GM19025 (cell line): ENCODE results near the gene SDC4.

Experiments
- ATAC-seq: cut with Tn5 transposase; IDR thresholded peaks from one replicate; pipeline ENCODE4 v1.9.1; 2021; ENCODE audit warnings: mild to moderate bottlenecking, low read depth, moderate library complexity; ENCODE audit not compliant: unreplicated experiment

Gene SDC4

DNA sequence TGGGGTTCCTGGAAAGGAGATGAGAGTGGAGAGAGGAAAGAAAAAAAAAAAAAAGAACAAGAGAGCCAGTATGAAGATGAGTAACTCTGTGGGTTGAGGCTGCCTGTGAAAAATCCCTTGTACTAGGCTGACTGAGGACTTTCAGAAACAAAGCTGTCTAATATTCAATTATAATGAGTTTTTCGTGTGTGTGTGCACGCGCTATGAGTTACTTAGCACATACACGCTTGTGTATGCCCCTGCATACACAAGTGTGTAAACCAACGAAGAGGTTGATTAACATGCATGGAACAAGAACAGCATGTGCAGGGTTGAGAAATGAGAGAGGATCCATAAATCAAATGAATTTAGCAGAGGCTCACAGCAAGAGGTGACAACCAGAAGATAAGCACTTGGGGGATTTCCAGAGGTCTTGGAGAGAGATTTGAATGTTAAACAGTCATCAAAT is 46.4 kb downstream of the SDC4 start:
- ATAC-seq: no peak

DNA sequence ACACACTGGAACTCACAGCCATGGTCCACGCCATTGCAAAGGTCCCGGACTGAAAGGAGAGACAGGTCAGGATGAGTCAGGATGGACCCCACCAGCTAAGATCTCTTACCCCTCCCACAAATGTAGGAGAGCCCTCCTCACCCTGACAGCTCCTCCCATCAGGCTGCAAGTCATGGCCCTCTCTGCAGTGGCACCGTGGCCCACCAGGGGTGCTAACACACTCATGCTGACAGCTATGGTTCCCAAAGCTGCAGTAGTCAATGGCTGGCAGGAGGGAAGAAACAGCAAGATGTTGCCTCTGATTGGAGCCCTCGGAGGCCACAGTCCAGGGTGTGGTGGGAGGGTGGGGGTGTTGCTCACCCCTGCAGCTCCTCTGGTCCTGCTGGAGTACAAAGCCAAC is 47.3 kb downstream of the SDC4 start:
- no peak for ATAC-seq

DNA sequence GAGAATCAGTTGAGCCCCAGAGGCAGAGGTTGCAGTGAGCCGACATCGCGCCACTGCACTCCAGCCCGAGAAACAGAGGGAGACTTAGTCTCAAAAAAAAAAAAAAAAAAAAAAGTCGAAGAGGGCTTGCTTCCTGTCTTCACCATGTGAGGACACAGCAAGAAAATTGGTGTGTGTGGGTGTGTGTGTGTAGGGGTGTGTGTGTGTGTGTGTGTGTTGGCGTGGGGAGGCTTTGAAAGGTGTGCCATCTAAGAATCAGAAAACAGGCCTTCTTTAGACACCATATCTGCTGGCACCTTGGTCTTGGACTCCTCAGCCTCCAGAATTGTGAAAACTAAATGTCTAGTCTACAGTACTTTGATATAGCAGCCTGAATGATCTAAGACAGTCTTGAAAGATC is 48.4 kb downstream of the SDC4 start:
- ATAC-seq: no peak

DNA sequence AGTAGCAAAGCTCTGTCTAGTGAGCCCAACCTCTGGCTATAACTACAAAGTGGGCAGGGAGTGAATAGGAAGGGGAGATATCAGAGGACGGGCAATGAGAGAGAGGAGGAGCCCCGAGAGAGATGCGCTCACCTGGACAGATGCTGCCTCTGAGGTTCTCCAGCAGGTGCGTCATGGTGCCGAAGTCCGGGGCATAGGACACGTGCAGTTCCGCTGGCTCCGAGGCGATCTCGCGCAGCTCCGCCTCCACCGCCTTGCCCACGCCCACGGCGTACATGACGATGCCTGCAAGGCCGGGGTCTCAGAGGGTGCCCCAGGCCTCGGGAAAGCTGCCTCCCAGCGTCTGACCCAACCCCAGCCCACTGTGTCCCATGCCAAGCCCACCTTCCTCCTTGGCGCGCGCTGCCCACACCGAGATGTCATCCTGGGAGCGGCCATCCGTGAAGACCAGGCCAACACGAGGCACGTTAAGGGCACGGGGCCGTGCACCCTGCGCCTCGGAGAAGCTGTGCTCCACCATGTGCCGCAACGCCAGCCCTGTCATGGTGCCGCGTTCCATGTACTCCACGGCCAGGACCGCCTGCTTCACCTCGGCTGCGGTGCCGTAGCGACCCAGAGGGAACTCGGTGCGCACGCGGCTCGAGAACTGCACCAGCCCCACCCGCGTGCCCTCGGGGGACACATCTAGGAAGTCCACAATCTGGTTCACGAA is 50.3 kb downstream of the SDC4 start:
- ATAC-seq: no peak

DNA sequence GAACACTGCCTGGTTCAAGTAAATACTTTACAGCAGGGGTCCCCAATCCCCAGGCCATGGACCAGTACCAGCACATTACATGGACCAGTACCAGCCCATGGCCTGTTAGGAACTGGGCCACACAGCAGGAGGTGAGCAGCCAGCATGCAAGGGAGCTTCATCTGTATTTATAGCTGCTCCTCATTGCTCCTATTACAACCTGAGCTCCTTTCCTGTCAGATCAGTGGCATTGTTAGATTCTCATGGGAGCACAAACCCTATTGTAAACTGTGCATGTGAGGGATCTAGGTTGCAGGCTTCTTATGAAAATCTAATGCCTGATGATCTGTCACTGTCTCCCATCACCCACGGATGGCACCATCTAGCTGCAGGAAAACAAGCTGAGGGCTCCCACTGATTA is 53.6 kb downstream of the SDC4 start:
- no peak for ATAC-seq

DNA sequence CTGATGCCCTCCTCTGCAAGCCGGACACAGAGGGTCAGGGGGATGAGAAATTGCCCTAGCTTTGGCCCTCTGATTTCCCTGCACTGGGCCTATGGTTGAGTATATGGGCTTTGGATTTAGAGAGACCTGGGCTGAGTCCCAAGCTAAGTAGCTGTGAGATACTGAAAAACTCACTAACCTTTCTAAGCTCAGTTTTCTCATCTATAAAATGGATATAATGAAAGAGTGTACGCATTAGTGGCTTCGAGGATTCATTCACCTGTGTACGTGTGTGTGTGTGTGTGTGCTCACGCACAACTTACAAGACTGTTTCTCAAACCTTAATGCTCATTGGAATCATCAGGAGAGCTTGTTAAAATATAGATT is 54.2 kb downstream of the SDC4 start:
- ATAC-seq: no peak

DNA sequence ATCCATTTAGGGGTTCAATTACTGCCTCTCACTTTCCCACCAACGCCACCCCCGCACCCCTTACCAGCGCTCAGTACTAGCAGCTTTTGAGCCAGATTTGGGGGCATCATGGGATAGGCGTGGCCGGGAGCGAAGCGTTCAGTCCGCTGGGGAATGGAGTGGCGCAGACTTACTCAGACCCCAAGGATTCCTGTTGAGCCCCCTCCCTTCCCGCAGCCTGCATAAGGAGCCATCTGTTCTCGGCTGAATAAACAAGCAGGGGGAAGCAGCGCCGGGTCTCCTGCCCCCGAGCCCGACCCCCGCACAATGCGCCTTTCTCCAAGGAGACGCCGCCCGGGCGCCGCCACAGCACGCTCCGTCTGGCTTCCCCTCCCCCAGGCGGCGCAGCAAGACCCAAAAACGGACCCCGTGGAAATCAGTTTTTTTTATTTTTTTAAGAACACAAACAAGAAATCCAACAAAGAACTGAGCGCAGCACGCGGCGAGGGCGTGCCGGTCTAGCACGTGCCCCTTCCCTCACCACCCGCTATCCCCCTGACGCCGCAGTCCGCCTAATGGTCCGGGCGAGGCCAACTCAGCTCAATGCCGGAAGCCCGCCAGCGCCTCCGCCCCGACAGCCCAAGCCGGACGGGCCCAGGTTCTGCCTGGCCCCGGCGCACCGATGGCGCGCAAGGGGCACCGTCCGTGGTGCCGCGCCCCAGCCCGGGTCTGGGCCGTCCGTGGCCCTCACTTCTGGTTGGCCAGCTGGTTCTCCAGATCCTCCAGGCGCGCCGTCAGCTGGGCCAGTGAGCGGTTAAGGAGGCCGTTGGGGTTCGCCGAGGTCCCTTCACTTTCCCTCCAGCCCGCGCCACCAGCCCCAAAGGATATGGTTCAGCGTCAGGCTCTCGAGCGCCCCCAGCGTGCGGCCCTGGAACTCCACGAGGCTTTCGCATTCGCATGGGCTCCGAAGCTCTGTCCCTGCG is 54.9 kb downstream of the SDC4 start:
- ATAC-seq: no peak

DNA sequence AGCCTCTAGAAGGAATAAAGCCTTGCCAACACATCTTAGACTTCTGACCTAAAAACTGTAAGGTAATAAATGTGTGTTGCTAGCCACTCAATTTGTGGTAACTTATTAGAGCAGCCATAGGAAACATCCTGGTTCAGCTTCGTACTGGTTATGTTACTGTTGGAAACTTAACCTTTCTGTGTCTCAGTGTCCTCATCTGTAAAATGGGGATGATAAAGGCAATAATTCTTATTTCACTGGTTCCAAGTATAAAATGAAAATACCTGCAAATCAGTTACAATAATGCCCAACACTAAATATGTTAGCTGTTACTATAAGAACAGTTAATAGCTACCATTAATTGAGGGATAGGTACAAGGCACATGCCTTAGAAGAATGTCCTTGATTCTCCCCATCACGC is 55.9 kb downstream of the SDC4 start:
- ATAC-seq: no peak

DNA sequence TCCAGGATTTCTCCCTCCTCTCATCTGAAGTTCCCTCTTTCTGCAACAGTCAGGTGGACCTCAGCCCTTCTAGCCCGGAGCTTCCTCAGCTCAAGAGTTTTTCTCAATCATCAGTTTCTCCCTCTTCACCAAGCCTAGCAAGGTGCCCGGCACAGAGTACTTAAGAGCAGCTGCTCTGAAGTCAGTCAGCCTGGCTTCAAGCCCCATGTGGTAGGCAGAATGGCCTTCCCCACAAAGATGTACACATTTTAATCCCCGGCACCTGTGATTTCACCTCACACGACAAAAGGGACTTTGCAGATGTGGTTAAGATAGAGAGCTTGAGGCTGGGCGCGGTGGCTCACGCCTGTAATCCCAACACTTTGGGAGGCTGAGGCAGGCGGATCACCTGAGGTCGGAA is 56.7 kb downstream of the SDC4 start:
- no peak for ATAC-seq

DNA sequence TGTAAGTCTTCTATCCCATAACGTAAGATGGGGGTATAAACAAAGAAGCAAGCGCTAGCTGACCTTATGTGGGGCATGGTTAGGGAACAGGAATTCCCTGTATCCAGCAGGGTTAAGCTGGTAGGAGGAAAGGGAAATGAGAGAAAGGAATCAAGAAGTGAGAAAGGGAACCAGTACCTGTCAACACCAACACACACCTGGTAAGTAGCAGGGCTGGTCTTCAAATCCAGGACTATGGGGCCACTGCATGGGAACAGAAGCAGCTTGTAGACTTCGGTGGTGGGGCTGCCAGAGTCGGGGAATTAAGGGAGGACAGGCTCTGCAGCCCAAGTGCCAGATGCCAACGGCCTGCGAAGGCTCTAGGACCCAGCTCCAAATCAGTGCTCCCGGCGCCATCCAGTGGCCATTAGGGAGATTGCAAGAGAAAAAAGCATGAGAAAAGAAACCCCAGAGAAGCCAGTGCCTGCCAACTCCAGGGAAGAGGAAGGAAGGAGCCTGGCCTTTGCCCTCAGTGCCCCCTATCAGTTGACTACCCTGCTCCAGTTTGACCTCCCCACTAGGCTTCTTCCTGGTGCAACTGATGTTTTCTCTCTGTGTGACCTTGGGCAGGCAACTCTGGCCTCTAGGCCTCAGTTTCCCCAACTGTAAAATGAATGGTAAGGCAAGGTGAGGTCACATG is 57.4 kb downstream of the SDC4 start:
- ATAC-seq: no peak

DNA sequence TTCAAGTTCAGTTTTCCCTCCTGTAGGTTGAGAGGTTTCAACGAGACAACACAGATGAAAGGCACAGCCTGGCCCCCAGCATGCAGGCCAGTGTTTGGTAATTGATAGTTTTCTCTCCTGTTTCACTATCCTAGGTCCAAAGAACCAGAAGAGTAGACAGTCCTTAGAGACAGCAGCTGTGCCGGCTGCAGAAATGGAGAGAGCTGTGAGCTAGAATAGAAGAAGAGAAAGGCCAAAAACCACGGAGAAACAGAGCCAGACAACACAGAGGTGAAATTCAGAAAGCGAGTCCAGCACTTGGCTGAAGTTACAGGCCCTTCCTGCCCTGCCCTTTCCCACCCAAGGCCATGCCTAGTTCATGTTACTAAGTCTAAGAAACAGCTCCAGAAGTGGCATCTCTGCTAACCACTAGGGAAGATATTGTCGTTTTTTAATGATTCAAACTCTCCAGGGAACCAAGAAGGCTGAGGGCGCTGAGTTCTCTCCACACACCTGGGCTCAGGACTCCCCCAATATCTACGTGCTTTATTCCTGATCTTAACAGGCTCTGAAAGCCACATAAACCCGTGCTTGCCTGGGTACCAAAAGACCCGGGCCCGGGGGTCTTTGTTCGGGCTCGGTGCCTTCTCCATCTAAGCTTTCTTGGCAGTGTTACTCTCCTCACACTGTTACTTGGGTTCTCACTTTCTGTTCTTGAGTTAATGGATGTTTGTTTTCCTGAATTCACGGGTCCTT is 58.1 kb downstream of the SDC4 start:
- ATAC-seq: no peak

DNA sequence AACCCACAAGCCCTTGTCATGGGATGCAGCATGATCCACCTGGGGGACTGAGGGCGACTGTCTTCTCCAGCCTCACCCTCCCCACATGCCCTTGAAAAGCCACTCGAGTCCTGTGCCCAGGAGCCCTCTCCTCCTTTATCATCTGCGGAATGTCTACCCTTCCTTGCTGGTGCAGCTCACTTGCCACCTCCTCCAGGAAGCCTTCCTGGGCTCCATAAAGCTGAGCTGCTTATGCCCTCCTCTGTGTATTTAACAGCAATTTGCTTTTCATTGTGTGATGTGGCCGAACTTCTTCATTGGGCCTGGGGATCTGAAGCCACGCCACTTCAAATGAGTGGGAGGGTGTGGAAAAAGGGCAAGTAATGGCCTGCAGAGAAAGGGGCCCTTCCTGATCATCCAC is 59.4 kb downstream of the SDC4 start:
- ATAC-seq: no peak

DNA sequence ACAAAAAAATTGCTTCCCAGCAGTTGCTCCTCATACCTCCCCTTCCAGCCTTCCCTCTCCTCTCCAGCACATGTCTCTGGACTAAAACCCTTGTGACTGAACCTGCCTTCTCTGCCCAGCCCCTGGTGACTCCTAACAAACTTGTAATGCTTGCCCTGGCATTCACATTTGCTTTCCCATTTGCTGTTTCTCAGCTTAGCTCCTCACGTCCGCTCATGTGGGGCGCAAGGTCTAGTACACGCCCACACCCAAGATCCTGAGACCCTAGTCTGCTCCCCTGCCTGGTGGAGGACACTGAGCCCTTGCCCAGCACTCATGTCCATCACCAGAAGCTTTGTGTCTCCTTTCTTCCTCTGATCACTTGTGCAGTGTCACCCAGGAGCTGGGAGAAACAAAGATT is 59.8 kb downstream of the SDC4 start:
- no peak for ATAC-seq

DNA sequence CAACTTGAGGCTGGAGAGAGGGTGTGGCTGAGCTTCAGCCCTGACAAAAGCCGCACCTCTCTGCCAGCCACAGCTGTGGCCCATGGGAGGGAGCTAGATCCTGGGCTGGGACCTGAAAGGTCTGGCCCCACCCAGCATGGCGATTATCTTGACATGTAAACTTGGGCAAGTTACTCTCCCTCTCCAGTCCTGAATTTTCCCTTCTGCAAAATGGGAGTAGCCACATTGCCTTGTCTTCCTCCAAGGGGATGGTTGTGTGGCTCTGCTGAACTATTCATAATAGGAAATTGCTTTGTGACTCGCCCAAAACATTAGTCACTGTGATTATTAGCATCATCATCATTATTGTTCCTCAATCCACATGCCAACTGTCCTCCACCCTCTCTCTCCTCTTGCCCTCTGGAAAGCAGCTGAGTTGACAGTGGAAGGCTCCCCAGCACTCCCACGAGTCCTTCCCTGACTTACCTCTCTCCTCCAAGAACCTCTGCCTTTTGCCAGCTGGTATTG is 64.6 kb downstream of the SDC4 start:
- no peak for ATAC-seq

DNA sequence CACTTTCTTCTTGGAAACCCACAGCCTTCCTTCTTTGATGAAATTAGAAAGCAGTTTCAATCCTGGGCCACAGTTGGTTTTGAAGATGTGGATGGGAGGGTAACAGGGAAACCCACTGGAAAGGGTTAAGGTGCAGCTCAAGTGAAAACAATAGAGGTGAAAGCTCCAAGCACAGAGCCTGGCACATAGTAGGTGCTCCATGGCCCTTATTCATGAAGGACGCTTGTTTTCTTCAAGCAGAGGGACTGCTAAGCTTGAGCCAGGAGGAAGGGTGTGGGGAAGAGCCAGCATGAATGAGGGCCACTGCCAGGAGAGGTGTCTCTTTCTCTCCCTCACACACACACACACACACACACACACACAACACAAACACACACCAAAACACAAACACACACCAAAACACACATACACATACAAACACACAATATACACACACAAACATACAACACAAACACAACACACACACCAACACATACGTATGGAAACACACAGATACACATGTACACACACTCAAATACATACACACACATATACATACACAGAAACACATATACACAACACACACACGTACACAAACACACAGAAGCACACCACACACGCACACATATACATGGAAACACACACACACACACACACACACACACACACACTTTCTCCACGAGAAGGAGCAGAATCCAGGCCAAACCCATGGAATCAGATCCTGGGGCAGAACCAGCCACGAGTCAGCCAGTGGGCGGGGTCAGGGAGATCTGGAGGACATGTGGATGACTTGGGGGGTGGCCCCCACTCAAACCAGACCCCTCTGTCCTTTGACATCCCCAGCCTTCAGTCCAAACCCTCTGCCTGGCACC is 65.3 kb downstream of the SDC4 start:
- no peak for ATAC-seq

DNA sequence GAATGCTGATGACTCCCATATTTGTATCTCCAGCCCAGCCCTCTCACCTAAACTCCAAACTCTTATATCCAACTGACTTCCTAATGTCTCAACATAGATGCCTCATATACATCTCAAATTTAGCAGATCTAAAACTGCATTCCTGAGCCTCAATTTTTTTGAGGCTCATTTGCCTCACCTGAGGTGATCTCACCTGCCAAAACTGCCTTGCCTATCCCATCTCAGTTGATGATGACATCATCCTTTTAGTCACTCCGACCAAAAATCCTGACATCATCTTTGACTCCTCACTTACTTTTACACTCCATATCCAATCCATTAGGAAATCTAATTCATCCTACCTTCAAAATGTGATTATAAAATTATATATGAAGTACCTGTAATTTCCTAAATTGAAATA is 68.2 kb downstream of the SDC4 start:
- no peak for ATAC-seq

DNA sequence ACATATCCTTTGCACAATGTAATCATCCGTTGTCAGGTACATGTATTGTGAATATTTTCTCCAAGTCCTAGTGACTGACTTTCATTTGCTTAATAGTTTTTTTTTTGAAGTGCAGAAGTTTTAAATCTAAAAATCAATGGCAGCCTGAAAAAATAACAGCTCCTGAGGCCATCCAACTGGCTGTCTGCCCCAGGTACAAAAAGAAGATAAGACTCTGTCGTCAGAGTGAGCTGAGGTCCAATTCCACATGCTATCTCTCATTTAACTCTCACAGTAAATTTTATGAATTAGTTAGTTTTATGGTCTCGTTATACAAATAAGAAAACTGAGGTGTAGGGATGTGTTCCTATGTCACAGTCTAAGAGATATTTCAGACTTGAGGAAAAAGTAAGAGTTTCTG is 72.9 kb downstream of the SDC4 start:
- no peak for ATAC-seq
